GM19351 (cell line): Measurements from ENCODE around the gene DDX47.
"Not testable (repeated sequence)": the region's sequence is repeated elsewhere in the genome, so short reads cannot be mapped to it uniquely, and the experiment has no call there.

Source experiments
- ATAC-seq: cut with Tn5 transposase; IDR thresholded peaks from one replicate; pipeline ENCODE4 v1.9.1; 2021; ENCODE audit warnings: mild to moderate bottlenecking, moderate library complexity; ENCODE audit not compliant: unreplicated experiment

DDX47 gene

DNA sequence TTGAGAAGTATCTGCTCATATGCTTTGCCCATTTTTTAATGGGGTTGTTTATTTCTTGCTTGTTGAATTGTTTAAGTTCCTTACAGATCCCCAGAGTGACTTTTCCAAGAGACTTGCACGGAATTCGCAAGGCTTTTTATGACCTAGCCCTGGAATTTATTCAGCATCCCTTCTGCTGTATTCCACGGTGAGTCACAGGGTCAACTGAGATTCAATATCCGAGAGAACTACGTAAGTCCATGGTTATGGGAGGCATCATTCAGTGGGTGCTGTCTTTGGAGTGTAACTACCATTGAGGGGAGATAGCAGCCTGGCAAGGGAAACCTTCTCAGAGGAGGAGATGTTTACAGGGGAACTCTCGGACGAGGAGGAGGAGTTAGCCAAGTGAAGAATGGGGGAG, 57.3 kb downstream of the DDX47 start:
- no peak for ATAC-seq

DNA sequence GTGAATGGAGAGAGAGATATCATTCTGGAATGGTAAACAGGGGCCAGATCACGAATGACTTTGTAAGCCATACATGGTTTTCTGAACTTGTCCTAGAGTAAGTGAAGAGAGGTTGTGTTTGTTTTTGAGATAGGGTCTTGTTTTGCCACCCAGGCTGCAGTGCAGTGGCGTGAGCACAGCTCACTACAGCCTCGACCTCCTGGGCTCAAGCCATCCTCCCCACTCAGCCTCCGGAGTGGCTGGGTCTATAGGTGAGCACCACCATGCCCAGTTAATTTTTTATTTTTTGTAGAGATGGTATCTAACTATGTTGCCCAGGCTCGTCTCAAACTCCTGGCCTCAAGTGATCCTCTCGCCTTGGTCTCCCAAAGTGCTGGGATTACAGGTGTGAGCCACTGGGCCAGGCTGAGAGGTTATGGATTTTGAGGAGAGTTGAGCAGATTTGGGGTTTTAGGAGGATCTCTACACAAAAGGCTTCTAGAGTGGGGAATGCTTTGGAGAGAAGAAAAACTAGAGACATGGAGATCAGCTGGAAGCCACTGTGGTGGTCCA, 58.5 kb downstream of the DDX47 start:
- no peak for ATAC-seq

DNA sequence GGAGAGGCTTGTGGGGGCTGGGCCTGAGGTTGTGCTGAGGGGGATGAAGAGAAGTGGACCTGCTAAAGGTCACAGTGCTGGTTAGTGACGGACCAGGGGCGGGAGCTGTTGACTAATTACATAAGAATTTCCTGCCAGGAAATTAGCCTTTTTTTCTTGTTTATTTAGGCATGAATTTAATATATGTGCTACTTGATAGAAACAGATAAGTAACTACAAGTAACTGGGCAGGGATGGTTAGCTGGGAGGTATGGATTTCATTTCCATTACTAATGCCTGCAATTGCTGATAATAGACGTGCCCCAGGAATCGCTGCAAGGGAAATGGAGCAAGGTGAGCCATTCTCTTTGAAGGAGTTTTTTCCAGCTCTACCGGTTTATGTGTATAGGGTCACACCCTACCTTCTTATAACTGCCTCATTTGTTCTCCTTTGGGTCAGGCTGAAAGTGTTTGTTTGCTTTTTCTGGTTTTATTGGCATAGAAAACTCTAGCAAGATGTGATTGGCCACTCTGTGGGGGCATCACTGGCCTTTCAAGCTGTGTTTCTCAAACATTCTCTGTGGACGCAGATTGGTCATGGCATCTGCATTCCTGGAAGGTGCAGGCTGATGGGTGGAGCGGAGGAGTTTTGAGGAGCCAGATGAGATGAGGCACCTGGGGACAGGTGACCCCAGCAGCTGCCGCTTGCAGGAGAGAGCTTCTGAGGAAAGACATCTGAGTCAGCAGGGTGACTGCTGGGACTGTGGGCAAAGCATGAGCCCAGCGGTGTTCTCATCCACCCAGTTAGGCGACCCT, 59.2 kb downstream of the DDX47 start:
- no peak for ATAC-seq

DNA sequence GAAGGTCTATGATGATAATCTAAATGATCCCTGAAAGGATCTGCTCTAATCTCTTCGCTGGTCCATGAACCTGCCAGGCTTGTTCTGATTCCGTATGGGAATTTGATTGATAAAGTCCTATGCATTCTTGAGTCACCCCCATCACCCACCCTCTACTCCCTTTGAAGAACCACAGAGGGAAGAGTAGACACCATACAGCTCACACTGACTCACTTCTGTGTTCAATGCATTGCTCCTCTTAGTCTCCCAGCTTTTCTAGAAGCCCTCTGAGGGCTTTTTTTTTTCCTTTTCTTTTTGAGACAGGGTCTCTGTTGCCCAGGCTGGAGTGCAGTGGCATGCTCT, 59.8 kb downstream of the DDX47 start:
- ATAC-seq = no peak

DNA sequence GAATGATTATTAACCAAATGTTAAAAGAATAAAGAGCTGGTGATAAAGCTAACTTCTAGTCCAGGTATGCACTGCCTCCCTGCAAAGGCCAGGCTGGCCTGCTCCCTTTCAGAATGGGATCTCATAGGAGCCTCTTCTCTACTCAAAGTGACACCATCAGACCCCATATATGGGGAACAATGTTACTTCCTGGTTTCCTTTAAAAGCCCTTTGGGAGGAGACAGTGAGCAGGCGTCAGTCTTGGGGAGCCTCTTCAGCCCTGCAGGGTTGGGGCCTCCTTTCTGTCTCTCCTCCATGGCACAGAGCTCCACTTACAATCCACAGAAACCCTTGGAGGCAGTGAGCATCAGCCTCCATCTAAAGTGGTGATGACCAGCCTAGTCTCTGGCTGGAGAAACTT, 60.9 kb downstream of the DDX47 start:
- no peak for ATAC-seq

DNA sequence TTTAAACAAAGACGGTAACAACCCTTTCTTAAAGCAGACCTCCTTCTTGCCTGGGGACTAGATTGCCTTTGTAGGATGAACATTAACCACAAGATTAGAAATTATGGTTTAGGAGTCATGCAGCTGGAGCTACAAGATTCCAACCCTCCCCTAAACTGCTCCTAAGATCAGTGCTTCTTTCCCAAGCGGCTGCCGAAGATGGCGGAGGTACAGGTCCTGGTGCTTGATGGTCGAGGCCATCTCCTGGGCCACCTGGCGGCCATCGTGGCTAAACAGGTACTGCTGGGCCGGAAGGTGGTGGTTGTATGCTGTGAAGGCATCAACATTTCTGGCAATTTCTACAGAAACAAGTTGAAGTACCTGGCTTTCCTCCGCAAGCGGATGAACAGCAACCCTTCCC, 62.2 kb downstream of the DDX47 start:
- ATAC-seq = not testable (repeated sequence)

DNA sequence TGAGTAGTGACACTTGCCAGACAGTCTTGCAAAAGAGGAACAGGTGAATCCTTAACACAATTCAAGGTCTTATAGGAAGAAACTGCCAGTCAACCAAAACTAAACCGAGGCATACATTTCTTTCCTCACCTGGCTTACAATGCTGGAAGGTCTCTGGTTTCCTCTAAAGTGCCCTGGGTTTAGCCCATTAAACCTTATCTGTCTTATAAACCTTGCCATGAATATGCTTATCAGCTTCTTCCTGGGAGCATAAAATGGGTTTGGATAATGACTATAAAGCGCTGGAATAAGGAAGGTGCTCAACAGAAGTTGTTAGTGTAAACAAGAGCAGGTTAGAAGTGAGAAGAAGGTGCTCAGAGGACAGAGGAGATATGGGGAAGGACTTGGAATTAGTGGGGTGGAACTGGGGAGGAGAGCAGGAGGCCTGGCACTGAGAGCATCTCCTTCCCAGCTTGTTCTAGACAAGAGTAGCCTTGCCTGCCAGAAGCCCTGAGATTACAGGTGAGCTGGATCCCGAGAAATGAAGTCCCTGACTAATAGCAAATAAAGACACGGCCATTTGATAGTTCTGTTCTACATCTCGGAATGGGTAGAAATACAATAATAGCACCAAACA, 64.1 kb downstream of the DDX47 start:
- no peak for ATAC-seq

DNA sequence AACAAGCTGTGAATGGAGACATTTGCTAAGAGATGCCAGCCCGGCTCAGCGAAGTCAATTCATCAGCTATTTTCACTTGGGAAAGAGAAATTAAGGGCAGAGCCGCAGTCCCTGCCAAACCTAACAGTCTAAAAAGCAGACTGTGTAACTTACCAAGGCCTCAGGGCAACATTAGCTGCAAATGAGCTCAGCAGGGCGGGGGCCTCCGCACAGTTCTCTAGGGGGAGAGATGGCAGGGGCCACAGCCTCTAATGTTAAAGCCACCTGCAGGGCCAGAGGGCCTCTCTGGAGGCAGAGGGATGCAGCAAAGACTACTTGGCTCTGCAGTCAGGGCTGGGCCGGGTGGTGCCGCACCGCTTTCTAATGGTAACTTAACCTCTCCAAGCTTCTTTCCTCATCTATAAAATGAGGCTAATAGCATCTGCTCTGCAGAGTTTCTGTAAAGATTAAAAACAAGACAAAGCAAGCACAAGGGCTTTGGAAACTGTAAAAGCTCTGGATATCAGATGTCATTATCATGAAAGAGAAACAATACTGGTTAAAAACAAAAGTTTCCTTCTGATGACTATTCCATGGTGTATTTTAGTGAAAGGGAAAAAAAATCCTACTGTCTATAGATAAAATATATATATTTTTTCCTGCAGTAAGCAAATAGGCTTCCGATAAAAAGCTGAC, 64.8 kb downstream of the DDX47 start:
- ATAC-seq = no peak
